ENCODE measurements around the gene PRSS16. TPM values are rescaled to one million over a fixed set of nuclear protein-coding genes. Genes with fewer than 3 reads are reported as not detected.

The PRSS16 gene
- total and polyA plus RNA-seq, 2 experiments from 2014 or later: 8.7 to 11.8 TPM

DNA sequence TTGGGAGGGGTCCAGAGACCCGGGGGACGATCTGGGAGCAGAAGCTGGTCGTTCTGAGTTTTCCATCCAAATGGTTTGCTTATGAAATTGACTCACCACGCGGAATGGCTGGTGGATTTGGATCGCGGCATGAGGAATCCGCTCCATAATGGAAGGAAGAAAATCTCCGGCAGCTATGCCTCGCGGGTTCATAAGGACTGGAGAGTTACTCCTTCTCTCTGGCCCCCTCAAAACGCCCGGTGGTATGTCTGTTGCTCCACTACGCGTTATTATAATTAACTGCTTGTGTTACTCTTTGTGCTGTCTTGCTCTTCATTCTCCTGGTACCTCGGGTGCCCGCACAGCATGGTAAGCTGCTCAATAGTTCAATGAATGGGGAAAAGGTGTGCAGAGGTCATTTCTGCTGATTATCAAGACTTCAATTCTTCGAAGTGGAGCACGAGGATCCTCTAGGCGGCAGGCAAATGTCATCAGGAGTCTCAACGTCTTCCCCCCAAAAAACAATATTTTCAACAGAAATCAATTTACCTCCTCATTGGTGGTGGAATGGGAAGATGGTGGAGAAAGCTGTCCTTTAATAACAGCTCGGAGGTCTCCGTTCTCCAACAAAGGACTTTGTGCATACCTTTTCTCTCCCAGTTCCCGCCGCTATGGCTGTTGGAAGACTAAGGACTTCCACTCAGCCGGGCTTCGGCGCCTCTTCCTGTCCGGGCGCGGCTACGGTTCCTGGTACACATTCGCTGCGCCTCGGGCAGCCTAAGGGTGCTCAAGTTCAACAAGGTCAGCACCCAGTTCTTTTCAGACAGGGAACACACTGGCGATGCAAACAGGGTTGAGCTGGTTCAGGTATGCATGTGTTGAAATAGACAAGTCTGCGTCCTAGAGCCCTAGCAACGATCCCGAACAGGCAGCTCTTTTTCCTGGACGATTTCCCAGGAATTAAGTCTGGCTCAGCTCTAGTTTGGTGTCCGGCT, 9.2 kb upstream of the PRSS16 start (continued):
- TF ChIP-seq, protein P1, sequence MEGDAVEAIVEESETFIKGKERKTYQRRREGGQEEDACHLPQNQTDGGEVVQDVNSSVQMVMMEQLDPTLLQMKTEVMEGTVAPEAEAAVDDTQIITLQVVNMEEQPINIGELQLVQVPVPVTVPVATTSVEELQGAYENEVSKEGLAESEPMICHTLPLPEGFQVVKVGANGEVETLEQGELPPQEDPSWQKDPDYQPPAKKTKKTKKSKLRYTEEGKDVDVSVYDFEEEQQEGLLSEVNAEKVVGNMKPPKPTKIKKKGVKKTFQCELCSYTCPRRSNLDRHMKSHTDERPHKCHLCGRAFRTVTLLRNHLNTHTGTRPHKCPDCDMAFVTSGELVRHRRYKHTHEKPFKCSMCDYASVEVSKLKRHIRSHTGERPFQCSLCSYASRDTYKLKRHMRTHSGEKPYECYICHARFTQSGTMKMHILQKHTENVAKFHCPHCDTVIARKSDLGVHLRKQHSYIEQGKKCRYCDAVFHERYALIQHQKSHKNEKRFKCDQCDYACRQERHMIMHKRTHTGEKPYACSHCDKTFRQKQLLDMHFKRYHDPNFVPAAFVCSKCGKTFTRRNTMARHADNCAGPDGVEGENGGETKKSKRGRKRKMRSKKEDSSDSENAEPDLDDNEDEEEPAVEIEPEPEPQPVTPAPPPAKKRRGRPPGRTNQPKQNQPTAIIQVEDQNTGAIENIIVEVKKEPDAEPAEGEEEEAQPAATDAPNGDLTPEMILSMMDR (conservative IDR thresholded peaks at IDR 0.05; ENCODE audit: low read depth in 2 of 2): peak; percentile 21 to 47
- TF ChIP-seq NANOG (IDR thresholded peaks at IDR 0.05; ENCODE audit: borderline replicate concordance) (no peak), EZH2 (IDR thresholded peaks at IDR 0.05; ENCODE audit: low read depth, unreplicated experiment) (peak; percentile 33), JUNB (IDR thresholded peaks at IDR 0.05; ENCODE audit: unreplicated experiment) (no peak)

DNA sequence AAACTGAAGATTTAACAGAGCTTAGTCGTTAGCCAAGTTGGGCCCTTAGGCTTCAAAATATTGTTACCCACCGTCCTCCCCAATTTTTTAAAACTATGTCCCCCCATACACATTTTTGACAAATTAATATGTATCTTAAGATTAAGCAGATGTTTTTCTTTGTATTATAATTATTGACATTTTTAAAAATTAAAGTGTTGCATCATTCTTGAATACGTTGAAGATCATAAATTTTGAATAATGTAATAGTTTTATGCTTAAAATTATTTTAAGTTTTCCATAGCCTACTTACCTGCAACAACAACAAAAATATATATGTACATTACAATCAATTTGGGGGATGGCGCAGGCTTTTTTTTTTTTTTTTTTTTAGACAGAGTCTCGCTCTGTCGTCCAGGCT, 8.2 kb upstream of the PRSS16 start:
- H3K79me2 ChIP-seq (replicated peaks; ENCODE audit: insufficient read depth): no peaks in the 10 kb centered on the region
- no peaks in the 10 kb centered on the region for H3K36me3 ChIP-seq (ENCODE audit: insufficient read depth)
- ATAC-seq: no peak
- H3K27me3 ChIP-seq (ENCODE audit: insufficient read depth): peaks cover 23% of the 10 kb centered on the region
- Mint-ChIP-seq H3K4me1 (peaks cover 8% of the 10 kb centered on the region; the same call in 2 of the 3 replicates), H3K27me3 (ENCODE audit: insufficient read depth, low read depth, poor library complexity) (peaks cover 28% of the 10 kb centered on the region), H3K36me3 (ENCODE audit: low read depth) (no peaks in the 10 kb centered on the region), H3K27ac (no peak overlapping the region), H3K9me3 (peaks cover 10% of the 10 kb centered on the region; the same call in 2 of the 3 replicates), H3K4me3 (peak overlapping the region; percentile 85)
- no peak overlapping the region for H3K27ac ChIP-seq (ENCODE audit: low read depth)
- H2AFZ ChIP-seq: peak overlapping the region; percentile 77; the same call in 1 of the 2 replicates
- TF ChIP-seq POLR2AphosphoS5 (IDR thresholded peaks at IDR 0.05; ENCODE audit: low read depth) (no peak), JUNB (IDR thresholded peaks at IDR 0.05; ENCODE audit: unreplicated experiment) (no peak), ZNF114 (CRISPR knock-in tag; IDR thresholded peaks at IDR 0.05) (no peak), NANOG (IDR thresholded peaks at IDR 0.05; ENCODE audit: borderline replicate concordance) (no peak)
- TF ChIP-seq, protein P1 (conservative IDR thresholded peaks at IDR 0.05; ENCODE audit: low read depth in 2 of 2): no peak
- peak overlapping the region; percentile 75 for H3K4me3 ChIP-seq
- peaks cover 6% of the 10 kb centered on the region; the same call in 1 of the 2 replicates for H3F3A ChIP-seq (replicated peaks; ENCODE audit: low read depth)
- DNase-seq (ENCODE audit: low spot score): no peak
- H3K9me2 ChIP-seq (ENCODE audit: insufficient read depth): no peaks in the 10 kb centered on the region
- no peaks in the 10 kb centered on the region for H4K20me1 ChIP-seq (replicated peaks; ENCODE audit: insufficient read depth)
- H3K4me2 ChIP-seq: peak overlapping the region; percentile 84
- peaks cover 4% of the 10 kb centered on the region; the same call in 1 of the 2 replicates for H3K4me1 ChIP-seq (ENCODE audit: insufficient read depth)

- Mint-ChIP-seq H3K27me3 (ENCODE audit: insufficient read depth, low read depth, poor library complexity) (peaks cover 20% of the 10 kb centered on the region), H3K27ac (no peak overlapping the region), H3K9me3 (peaks cover 6% of the 10 kb centered on the region; the same call in 2 of the 3 replicates), H3K4me3 (no peak overlapping the region), H3K36me3 (ENCODE audit: low read depth) (no peaks in the 10 kb centered on the region), H3K4me1 (peaks cover 2% of the 10 kb centered on the region; the same call in 1 of the 3 replicates)
- Histone ChIP-seq H3F3A (replicated peaks; ENCODE audit: low read depth) (peaks cover 3% of the 10 kb centered on the region; the same call in 1 of the 2 replicates), H4K20me1 (replicated peaks; ENCODE audit: insufficient read depth) (no peaks in the 10 kb centered on the region), H3K4me3 (no peak overlapping the region), H2AFZ (no peak overlapping the region), H3K4me1 (ENCODE audit: insufficient read depth) (no peaks in the 10 kb centered on the region), H3K79me2 (replicated peaks; ENCODE audit: insufficient read depth) (no peaks in the 10 kb centered on the region), H3K4me2 (no peak overlapping the region), H3K27me3 (ENCODE audit: insufficient read depth) (peaks cover 23% of the 10 kb centered on the region), H3K9me2 (ENCODE audit: insufficient read depth) (no peaks in the 10 kb centered on the region), H3K27ac (ENCODE audit: low read depth) (no peak overlapping the region), H3K36me3 (ENCODE audit: insufficient read depth) (no peaks in the 10 kb centered on the region)
- ATAC-seq (no peak), DNase-seq (ENCODE audit: low spot score) (no peak)
- no peak for TF ChIP-seq EZH2 (IDR thresholded peaks at IDR 0.05; ENCODE audit: low read depth, unreplicated experiment)
- TF ChIP-seq, protein P2, sequence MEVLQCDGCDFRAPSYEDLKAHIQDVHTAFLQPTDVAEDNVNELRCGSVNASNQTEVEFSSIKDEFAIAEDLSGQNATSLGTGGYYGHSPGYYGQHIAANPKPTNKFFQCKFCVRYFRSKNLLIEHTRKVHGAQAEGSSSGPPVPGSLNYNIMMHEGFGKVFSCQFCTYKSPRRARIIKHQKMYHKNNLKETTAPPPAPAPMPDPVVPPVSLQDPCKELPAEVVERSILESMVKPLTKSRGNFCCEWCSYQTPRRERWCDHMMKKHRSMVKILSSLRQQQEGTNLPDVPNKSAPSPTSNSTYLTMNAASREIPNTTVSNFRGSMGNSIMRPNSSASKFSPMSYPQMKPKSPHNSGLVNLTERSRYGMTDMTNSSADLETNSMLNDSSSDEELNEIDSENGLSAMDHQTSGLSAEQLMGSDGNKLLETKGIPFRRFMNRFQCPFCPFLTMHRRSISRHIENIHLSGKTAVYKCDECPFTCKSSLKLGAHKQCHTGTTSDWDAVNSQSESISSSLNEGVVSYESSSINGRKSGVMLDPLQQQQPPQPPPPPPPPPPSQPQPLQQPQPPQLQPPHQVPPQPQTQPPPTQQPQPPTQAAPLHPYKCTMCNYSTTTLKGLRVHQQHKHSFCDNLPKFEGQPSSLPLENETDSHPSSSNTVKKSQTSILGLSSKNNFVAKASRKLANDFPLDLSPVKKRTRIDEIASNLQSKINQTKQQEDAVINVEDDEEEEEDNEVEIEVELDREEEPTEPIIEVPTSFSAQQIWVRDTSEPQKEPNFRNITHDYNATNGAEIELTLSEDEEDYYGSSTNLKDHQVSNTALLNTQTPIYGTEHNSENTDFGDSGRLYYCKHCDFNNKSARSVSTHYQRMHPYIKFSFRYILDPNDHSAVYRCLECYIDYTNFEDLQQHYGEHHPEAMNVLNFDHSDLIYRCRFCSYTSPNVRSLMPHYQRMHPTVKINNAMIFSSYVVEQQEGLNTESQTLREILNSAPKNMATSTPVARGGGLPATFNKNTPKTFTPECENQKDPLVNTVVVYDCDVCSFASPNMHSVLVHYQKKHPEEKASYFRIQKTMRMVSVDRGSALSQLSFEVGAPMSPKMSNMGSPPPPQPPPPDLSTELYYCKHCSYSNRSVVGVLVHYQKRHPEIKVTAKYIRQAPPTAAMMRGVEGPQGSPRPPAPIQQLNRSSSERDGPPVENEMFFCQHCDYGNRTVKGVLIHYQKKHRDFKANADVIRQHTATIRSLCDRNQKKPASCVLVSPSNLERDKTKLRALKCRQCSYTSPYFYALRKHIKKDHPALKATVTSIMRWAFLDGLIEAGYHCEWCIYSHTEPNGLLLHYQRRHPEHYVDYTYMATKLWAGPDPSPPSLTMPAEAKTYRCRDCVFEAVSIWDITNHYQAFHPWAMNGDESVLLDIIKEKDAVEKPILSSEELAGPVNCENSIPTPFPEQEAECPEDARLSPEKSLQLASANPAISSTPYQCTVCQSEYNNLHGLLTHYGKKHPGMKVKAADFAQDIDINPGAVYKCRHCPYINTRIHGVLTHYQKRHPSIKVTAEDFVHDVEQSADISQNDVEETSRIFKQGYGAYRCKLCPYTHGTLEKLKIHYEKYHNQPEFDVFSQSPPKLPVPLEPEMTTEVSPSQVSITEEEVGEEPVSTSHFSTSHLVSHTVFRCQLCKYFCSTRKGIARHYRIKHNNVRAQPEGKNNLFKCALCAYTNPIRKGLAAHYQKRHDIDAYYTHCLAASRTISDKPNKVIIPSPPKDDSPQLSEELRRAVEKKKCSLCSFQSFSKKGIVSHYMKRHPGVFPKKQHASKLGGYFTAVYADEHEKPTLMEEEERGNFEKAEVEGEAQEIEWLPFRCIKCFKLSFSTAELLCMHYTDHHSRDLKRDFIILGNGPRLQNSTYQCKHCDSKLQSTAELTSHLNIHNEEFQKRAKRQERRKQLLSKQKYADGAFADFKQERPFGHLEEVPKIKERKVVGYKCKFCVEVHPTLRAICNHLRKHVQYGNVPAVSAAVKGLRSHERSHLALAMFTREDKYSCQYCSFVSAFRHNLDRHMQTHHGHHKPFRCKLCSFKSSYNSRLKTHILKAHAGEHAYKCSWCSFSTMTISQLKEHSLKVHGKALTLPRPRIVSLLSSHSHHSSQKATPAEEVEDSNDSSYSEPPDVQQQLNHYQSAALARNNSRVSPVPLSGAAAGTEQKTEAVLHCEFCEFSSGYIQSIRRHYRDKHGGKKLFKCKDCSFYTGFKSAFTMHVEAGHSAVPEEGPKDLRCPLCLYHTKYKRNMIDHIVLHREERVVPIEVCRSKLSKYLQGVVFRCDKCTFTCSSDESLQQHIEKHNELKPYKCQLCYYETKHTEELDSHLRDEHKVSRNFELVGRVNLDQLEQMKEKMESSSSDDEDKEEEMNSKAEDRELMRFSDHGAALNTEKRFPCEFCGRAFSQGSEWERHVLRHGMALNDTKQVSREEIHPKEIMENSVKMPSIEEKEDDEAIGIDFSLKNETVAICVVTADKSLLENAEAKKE (CRISPR knock-in tag; IDR thresholded peaks at IDR 0.05): no peak
Measured at GRCh38 chr6:27241443-27241842, 6.1 kb upstream of the PRSS16 start.
